GM13977 (cell line): ENCODE results near the gene COCH.

Experiments
- DNase-seq: peaks from one replicate; pipeline ENCODE4 v3.0.0; 2012; ENCODE audit warnings: low spot score
- in situ Hi-C: fragments of 300-500 bp; cut with MboI; formaldehyde crosslinking; loops from one replicate; pipeline ENCODE4 v1.12.0; 2022; ENCODE audit warnings: low sequenced_read_pairs, low pct_unique_long_range_greater_than_20kb, mixed read lengths, inconsistent platforms; ENCODE audit not compliant: unreplicated experiment
- TF ChIP-seq, protein P1 (sequence below): IDR thresholded peaks from 2 replicates; pipeline ENCODE4 v1.5.1; 2012; ENCODE audit warnings: mild to moderate bottlenecking, control low read depth; ENCODE audit not compliant: insufficient read depth; ENCODE audit errors: extremely low read depth, missing control alignments

Gene COCH

DNA sequence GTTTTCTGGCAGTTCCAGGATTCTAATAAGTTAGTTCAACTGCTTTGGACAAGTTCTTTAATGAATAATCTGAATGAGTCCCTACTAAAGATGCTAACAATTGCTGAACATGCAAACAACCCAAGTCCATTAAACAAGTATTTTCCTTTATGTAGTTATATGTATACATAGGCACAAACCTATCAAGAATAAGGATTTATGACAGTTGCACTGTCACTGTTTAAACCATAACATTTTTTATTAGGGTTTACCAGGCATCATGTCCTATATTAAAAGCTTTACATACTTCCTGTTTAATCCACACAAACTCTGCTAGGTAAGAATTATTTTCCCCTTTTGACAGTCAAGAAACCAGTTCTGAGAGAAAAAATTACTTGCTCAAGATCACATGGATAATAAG lies 31.9 kb upstream of the COCH start:
- in situ Hi-C loops = no loop called here
- TF ChIP-seq, protein P1, sequence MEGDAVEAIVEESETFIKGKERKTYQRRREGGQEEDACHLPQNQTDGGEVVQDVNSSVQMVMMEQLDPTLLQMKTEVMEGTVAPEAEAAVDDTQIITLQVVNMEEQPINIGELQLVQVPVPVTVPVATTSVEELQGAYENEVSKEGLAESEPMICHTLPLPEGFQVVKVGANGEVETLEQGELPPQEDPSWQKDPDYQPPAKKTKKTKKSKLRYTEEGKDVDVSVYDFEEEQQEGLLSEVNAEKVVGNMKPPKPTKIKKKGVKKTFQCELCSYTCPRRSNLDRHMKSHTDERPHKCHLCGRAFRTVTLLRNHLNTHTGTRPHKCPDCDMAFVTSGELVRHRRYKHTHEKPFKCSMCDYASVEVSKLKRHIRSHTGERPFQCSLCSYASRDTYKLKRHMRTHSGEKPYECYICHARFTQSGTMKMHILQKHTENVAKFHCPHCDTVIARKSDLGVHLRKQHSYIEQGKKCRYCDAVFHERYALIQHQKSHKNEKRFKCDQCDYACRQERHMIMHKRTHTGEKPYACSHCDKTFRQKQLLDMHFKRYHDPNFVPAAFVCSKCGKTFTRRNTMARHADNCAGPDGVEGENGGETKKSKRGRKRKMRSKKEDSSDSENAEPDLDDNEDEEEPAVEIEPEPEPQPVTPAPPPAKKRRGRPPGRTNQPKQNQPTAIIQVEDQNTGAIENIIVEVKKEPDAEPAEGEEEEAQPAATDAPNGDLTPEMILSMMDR = no peak
- no peak for DNase-seq

DNA sequence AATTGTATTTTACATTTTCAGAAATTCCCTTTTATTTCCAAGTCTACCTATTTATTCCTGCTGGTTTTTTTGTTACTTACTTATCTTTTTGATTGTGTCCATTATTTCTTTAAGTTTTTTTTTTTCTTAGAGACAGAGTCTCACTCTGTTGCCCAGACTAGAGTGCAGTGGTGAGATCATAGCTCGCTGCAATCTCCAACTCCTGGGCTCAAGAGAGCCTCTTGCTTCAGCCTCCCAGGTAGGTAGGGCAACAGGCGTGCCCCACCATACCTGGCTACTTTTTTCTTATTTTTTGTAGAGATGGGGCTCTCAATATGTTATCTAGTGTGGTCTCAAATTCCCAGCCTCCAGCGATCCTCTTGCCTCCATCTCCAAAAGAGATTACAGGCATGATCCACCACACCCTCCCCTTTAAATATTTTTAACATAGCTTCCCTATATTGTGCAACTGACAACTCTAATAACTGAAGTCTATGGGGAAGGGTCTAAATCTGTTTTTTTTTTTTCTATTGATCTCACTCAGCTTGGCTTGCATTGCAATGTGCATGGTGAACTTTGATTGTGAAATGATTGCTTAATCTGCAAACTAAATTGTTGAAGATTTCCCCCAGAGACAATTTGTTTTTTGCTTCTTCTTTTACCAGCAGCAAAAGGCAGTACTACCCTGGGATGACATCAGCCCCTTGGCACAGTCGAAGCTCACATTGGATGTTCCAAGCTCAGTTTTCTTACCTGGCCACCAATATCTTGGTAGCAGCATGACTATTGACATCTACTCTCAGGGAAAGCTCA lies 25.7 kb upstream of the COCH start:
- TF ChIP-seq, protein P1 = no peak
- no peak for DNase-seq
- in situ Hi-C loops = no loop called here

DNA sequence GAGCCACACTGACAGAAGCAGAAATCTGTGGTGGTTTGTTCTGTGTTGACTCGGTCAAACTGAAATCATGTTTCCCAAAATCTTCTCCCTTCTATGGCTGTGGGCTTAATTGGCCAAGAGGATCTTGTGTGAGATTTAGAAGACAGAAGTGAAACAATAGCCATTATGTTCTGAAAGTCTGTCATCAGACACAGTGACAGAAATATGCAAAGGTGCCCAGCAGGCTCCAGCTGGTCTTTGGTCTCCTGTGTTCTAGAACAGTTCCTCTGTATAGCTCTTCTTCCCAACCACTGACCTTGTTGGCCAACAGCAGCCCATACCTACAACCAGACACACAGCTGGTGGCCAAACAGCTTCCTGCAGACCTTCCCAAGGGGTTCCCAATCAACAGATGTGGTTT lies 25.0 kb upstream of the COCH start:
- in situ Hi-C loops = no loop called here
- TF ChIP-seq, protein P1 = no peak
- peak; percentile 34 for DNase-seq

DNA sequence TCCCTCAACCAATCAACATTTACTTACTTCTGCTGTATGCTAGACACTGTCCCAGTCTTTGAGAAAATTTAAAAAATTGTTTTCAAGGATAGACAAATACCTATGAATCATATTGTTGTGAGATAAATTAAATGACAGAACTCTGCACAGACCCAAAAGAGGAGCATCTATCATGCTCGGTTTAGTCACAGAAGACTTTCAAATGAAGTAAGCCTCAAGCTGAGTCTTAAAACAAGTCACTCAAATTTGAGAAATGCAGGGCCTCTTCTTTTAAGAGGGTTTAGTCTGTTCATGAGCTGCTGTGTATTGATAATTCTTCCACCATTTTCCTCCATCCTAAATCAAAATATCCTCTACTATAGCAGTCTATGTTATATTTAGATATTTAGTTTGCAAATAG lies 24.4 kb upstream of the COCH start:
- TF ChIP-seq, protein P1 = no peak
- in situ Hi-C loops = no loop called here
- no peak for DNase-seq

DNA sequence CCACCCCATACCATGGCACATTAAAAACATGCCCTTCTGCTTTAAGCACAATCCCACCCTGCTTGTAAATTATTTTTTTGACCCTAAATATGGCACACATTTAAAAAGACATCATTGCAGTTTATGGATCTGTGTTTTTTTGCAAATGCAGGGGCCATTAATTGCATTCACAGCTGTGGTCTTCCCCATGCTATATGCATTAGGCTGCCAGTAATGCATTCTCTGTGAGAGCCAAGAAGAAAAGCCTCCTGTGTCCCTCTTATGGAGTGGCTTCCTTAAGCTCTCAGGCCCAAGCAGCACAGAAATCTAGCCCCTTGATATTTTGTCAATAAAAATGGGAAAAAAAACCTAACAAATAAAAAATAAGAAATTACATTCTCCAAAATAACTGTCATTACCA lies 20.4 kb upstream of the COCH start:
- TF ChIP-seq, protein P1 = no peak
- in situ Hi-C loops = no loop called here
- DNase-seq = no peak

DNA sequence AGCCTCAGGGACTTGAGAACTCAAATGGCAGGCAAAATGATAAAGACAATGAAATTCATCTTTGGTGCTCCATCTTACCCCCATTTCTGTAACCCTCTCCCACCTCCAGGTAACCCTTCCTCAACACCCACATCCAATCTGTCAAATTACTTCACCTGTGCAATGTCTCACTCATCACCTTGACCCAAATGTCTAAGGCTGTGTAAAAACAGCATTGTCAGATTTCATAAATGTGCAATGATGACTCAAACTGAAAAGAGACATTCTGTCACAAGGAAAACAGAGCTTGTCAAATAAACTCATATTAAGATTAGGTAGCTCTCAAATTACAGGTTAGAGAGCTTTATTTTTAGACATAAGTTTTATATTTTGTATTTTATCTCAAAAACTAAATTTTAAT lies 19.9 kb upstream of the COCH start:
- in situ Hi-C loops = no loop called here
- TF ChIP-seq, protein P1 = no peak
- peak; percentile 35 for DNase-seq
